H1 (cell line): ENCODE data around the gene MIPEP. TPM values are rescaled to one million over a fixed set of nuclear protein-coding genes. Genes with fewer than 3 reads are reported as not detected.

ENCODE experiments used
- CTCF ChIA-PET: fragments of 300-600 bp; sonication (Branson Sonifier 250); formaldehyde crosslinking; loops from one replicate; lab custom pipeline; 2021; ENCODE audit not compliant: partially characterized antibody; lab: Charles Lee
- POLR2A ChIA-PET: fragments of 300-600 bp; sonication (Branson Sonifier 250); formaldehyde crosslinking; loops from one replicate; lab custom pipeline; 2021; ENCODE audit warnings: inconsistent platforms; ENCODE audit not compliant: partially characterized antibody; lab: Charles Lee
- DNase-seq, 2 experiments: peaks; one replicate each; pipeline versions ENCODE4 v3.0.0 to v3.0.0-alpha.2; 2010 to 2022; ENCODE audit warnings: low spot score in 2 of 2, low read depth in 1 of 2, mixed read lengths in 1 of 2
- FAIRE-seq: peaks from 2 replicates; lab custom pipeline; 2011; peaks lifted over from hg19 to GRCh38; lab: Jason Lieb, UNC
- H2AFZ ChIP-seq: 2 replicates; pipeline ENCODE4 v1.8.1; 2012; ENCODE audit warnings: low read length, inconsistent platforms
- H2AK5ac ChIP-seq: 2 replicates; pipeline ENCODE4 v1.6.1; 2013; ENCODE audit warnings: low read depth, low read length
- H2BK120ac ChIP-seq: replicated peaks from 2 replicates; pipeline ENCODE3; 2013; ENCODE audit warnings: low read depth, low read length, inconsistent platforms
- H2BK12ac ChIP-seq: 2 replicates; pipeline ENCODE4 v1.6.1; 2013; ENCODE audit warnings: low read depth, low read length
- H2BK15ac ChIP-seq: 2 replicates; pipeline ENCODE4 v1.6.1; 2013; ENCODE audit warnings: low read length
- H2BK20ac ChIP-seq: 2 replicates; pipeline ENCODE4 v1.6.1; 2013; ENCODE audit warnings: low read length
- H2BK5ac ChIP-seq: 2 replicates; pipeline ENCODE4 v1.6.1; 2013; ENCODE audit warnings: low read depth, low read length
- H3K14ac ChIP-seq: 2 replicates; pipeline ENCODE4 v1.6.1; 2013; ENCODE audit warnings: inconsistent platforms; ENCODE audit not compliant: insufficient read length
- H3K18ac ChIP-seq: 2 replicates; pipeline ENCODE4 v1.6.1; 2013; ENCODE audit warnings: low read length; ENCODE audit errors: extremely low read depth
- H3K23ac ChIP-seq: 2 replicates; pipeline ENCODE4 v1.6.1; 2013; ENCODE audit warnings: inconsistent platforms; ENCODE audit not compliant: insufficient read length
- H3K23me2 ChIP-seq: 2 replicates; pipeline ENCODE4 v1.6.1; 2013; ENCODE audit warnings: low read depth, low read length
- H3K27ac ChIP-seq: 2 replicates; pipeline ENCODE4 v1.6.1; 2011; ENCODE audit warnings: low read depth, low read length, inconsistent platforms
- H3K27me3 ChIP-seq, 4 experiments: replicated peaks in 1 of 4; 1 replicate in 1 of 4; 2 replicates in 3 of 4; pipeline versions ENCODE4 v1.6.1 to v1.8.1; 2011 to 2013; ENCODE audit warnings: low read length in 3 of 4, mild to moderate bottlenecking in 3 of 4, inconsistent platforms in 2 of 4, mixed read lengths in 2 of 4, moderate library complexity in 1 of 4; ENCODE audit not compliant: control insufficient read depth in 3 of 4, insufficient read depth in 3 of 4; ENCODE audit errors: extremely low read depth in 1 of 4
- H3K36me3 ChIP-seq, 4 experiments: 2 replicates each; pipeline versions ENCODE4 v1.6.1 to v1.8.1; 2011 to 2013; ENCODE audit warnings: mild to moderate bottlenecking in 4 of 4, low read length in 3 of 4, moderate library complexity in 2 of 4, control low read depth in 1 of 4, inconsistent platforms in 1 of 4; ENCODE audit not compliant: insufficient read depth in 4 of 4, control insufficient read depth in 2 of 4
- H3K4ac ChIP-seq: replicated peaks from 2 replicates; pipeline ENCODE3; 2013; ENCODE audit warnings: low read length, low read depth, mixed read lengths, inconsistent platforms; ENCODE audit not compliant: insufficient read length
- H3K4me1 ChIP-seq, 4 experiments: replicated peaks in 1 of 4; 1 replicate in 1 of 4; 2 replicates in 3 of 4; pipeline versions ENCODE4 v1.6.1 to v1.8.1; 2011 to 2013; ENCODE audit warnings: low read length in 3 of 4, inconsistent platforms in 2 of 4, mixed read lengths in 1 of 4; ENCODE audit not compliant: insufficient read depth in 4 of 4, control insufficient read depth in 3 of 4
- H3K4me2 ChIP-seq, 2 experiments: 2 replicates each; pipeline versions ENCODE4 v1.6.1 to v1.8.1; 2011 to 2013; ENCODE audit warnings: low read depth in 2 of 2, low read length in 2 of 2, control low read depth in 1 of 2, inconsistent platforms in 1 of 2, mild to moderate bottlenecking in 1 of 2; ENCODE audit not compliant: insufficient read depth in 1 of 2
- H3K4me3 ChIP-seq, 4 experiments: fragments of 200-600, 300-600 bp in 1 of 4; sonication (generic), shearing (Covaris generic), sonication (Bioruptor Twin) in 1 of 4; 2 replicates each; pipeline versions ENCODE4 v1.5.1 to v1.8.1; 2011 to 2016; ENCODE audit warnings: low read length in 4 of 4, low read depth in 3 of 4, control low read depth in 2 of 4, inconsistent platforms in 2 of 4, mild to moderate bottlenecking in 2 of 4, mixed read lengths in 1 of 4, moderate library complexity in 1 of 4; ENCODE audit not compliant: insufficient read depth in 2 of 4; ENCODE audit errors: extremely low read depth in 1 of 4
- H3K56ac ChIP-seq: replicated peaks from 2 replicates; pipeline ENCODE3; 2013; ENCODE audit warnings: low read depth, mild to moderate bottlenecking, mixed read lengths, low read length, inconsistent platforms; ENCODE audit not compliant: insufficient read length
- H3K79me1 ChIP-seq: 2 replicates; pipeline ENCODE4 v1.6.1; 2013; ENCODE audit warnings: low read depth, low read length, control low read depth
- H3K79me2 ChIP-seq, 2 experiments: 2 replicates each; pipeline versions ENCODE4 v1.6.1 to v1.8.1; 2012 to 2013; ENCODE audit warnings: low read length in 2 of 2, mild to moderate bottlenecking in 2 of 2, inconsistent platforms in 1 of 2; ENCODE audit not compliant: insufficient read depth in 2 of 2, control insufficient read depth in 1 of 2
- H3K9ac ChIP-seq, 4 experiments: replicated peaks in 1 of 4; 1 replicate in 1 of 4; 2 replicates in 3 of 4; pipeline versions ENCODE4 v1.6.1 to v1.8.1; 2011 to 2013; ENCODE audit warnings: low read depth in 3 of 4, low read length in 3 of 4, control low read depth in 2 of 4, mild to moderate bottlenecking in 2 of 4, moderate library complexity in 2 of 4, inconsistent platforms in 1 of 4; ENCODE audit errors: extremely low read depth in 1 of 4
- H3K9me3 ChIP-seq, 2 experiments: 2 replicates each; pipeline versions ENCODE4 v1.6.1 to v1.8.1; 2012 to 2013; ENCODE audit warnings: mild to moderate bottlenecking in 2 of 2, moderate library complexity in 2 of 2, control low read depth in 1 of 2, inconsistent platforms in 1 of 2, low read depth in 1 of 2, low read length in 1 of 2, mixed read lengths in 1 of 2; ENCODE audit not compliant: insufficient read depth in 2 of 2
- H4K20me1 ChIP-seq, 2 experiments: replicated peaks in 1 of 2; 2 replicates each; pipeline versions ENCODE3 to v1.8.1; 2011 to 2013; ENCODE audit warnings: inconsistent platforms in 2 of 2, low read length in 2 of 2, mild to moderate bottlenecking in 1 of 2; ENCODE audit not compliant: insufficient read depth in 2 of 2, control insufficient read depth in 1 of 2
- H4K5ac ChIP-seq: 2 replicates; pipeline ENCODE4 v1.6.1; 2013; ENCODE audit warnings: low read length, low read depth, mixed read lengths, inconsistent platforms; ENCODE audit not compliant: insufficient read length
- H4K8ac ChIP-seq: 2 replicates; pipeline ENCODE4 v1.8.0; 2013; ENCODE audit warnings: mild to moderate bottlenecking, moderate library complexity, low read length, inconsistent platforms; ENCODE audit not compliant: insufficient read depth; ENCODE audit errors: extremely low read depth
- H4K91ac ChIP-seq: replicated peaks from 2 replicates; pipeline ENCODE3; 2013; ENCODE audit warnings: low read length, mixed read lengths, inconsistent platforms; ENCODE audit not compliant: insufficient read length
- CBX8 ChIP-seq: fragments of 300-800, 300-1000 bp; sonication (generic); IDR thresholded peaks from 2 replicates; pipeline ENCODE4 v1.7.1; 2016; ENCODE audit warnings: low read depth, low read length, borderline replicate concordance
- CHD1 ChIP-seq: IDR thresholded peaks from 2 replicates; pipeline ENCODE4 v1.6.1; 2012; ENCODE audit warnings: low read depth, low read length, improper control_type of control experiment
- JUND ChIP-seq: IDR thresholded peaks from 2 replicates; pipeline ENCODE4 v1.6.1; 2011; ENCODE audit warnings: mild to moderate bottlenecking, improper control_type of control experiment, low read length
- KDM1A ChIP-seq: fragments of 200-600, 300-600 bp; sonication (generic); IDR thresholded peaks from 2 replicates; pipeline ENCODE4 v1.7.1; 2016; ENCODE audit warnings: mild to moderate bottlenecking, low read length, borderline replicate concordance
- POLR2AphosphoS5 ChIP-seq: IDR thresholded peaks from 2 replicates; pipeline ENCODE4 v1.6.1; 2011; ENCODE audit warnings: low read depth, low read length
- SP1 ChIP-seq: IDR thresholded peaks from 2 replicates; pipeline ENCODE4 v1.6.1; 2011; ENCODE audit warnings: low read depth, low read length
- SP4 ChIP-seq: IDR thresholded peaks from 2 replicates; pipeline ENCODE4 v1.6.1; 2012; ENCODE audit warnings: low read length, inconsistent platforms
- TAF1 ChIP-seq: IDR thresholded peaks from 2 replicates; pipeline ENCODE4 v1.6.1; 2011; ENCODE audit warnings: mild to moderate bottlenecking, low read depth, low read length
- TAF7 ChIP-seq: optimal IDR thresholded peaks from 2 replicates; pipeline ENCODE3; 2011; ENCODE audit warnings: low read depth, mild to moderate bottlenecking, inconsistent platforms, low read length, moderate library complexity, borderline replicate concordance
- ZNF274 ChIP-seq: IDR thresholded peaks from 2 replicates; pipeline ENCODE4 v1.7.0; 2012; ENCODE audit warnings: low read length, borderline replicate concordance; ENCODE audit errors: extremely low read depth
- WGBS, 2 experiments: shearing (Covaris generic) in 1 of 2; methylation state at CpG; one replicate each; pipeline versions ENCODE4 v1.1.6 to v1.1.7; 2013 to 2015; ENCODE audit warnings: low lambda C conversion rate in 2 of 2, mixed read lengths in 2 of 2, inconsistent platforms in 1 of 2, low coverage in 1 of 2, missing lambda C conversion rate in 1 of 2; ENCODE audit not compliant: insufficient replicate concordance in 2 of 2, insufficient coverage in 1 of 2, insufficient read length in 1 of 2; ENCODE audit errors: extremely low coverage in 1 of 2, missing lambda C conversion rate in 1 of 2; 5-methylcytosine and 5-hydroxymethylcytosine counted together
- polyA plus RNA-seq, 7 experiments: library from polyadenylated mRNA; depleted of rRNA in 3 of 7; stranded (reverse) in 5 of 7; unstranded in 2 of 7; fragments of >200 nt in 5 of 7; fragments of 200-250 nt in 2 of 7; gene quantifications; 1 replicate in 5 of 7; 2 replicates in 1 of 7; 4 replicates in 1 of 7; pipeline versions ENCODE4 v1.2.1 to v1.2.3, GENCODE V29; 2011 to 2013; ENCODE audit warnings: missing spikeins in 2 of 7, mixed read lengths in 2 of 7
- total RNA-seq: library from RNA; stranded (reverse); fragmentation: NEBNext Ultra II Directional; extraction: Animal tissue kit (Norgen Biotek cat#: 25700); gene quantifications from 2 replicates; pipeline ENCODE4 v1.2.1, GENCODE V29; 2021
- TF ChIP-seq, protein P1 (sequence below), 3 experiments: IDR thresholded peaks; 1 replicate in 2 of 3; 2 replicates in 1 of 3; pipeline versions ENCODE4 v1.5.1 to v1.6.1; 2011; ENCODE audit warnings: low read length in 3 of 3, mild to moderate bottlenecking in 3 of 3, inconsistent platforms in 2 of 3, low read depth in 1 of 3, moderate library complexity in 1 of 3; ENCODE audit not compliant: insufficient read depth in 1 of 3; ENCODE audit errors: control extremely low read depth in 1 of 3

The MIPEP gene
- total and polyA plus RNA-seq, 2 of the 8 experiments (the other 6 are each of a cell fraction or from before 2014, with no cell fraction given) = 24.0 to 24.2 TPM

DNA sequence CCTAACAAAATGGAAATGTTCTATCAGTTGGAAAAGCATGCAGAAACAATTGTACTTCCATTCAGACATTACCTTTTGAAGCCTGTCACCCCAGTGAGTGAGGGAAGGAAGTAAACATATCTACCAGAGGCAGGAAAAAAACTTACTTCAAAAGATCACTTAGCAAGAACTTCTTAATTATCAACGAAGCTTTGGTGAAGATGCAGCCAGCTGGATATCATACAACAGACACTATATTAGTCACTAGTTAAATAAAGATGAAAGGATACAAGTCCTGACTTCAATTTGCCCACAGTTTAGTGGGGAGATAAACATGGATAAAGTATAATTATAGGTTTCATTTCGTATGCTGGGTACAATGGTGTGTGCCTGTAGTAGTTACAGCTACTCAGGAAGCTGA lies 170.2 kb downstream of the MIPEP start:
- Histone ChIP-seq H2AFZ (no peak overlapping the region), H4K20me1 (peaks cover 0 to 1% of the 10 kb centered on the region in 2 experiments), H4K91ac (no peak overlapping the region), H3K36me3 (no peaks in the 10 kb centered on the region), H3K79me1 (no peaks in the 10 kb centered on the region), H3K27ac (no peak overlapping the region), H2BK15ac (no peak overlapping the region), H2BK120ac (no peak overlapping the region), H3K4me1 (no peaks in the 10 kb centered on the region; a peak in 1 of 7 replicates), H3K9ac (no peak overlapping the region), H3K79me2 (no peaks in the 10 kb centered on the region), H2AK5ac (no peak overlapping the region), H3K14ac (no peak overlapping the region), H2BK20ac (no peak overlapping the region), H3K4me2 (no peak overlapping the region), H2BK5ac (no peak overlapping the region), H3K56ac (no peak overlapping the region), H3K23ac (no peak overlapping the region), H4K5ac (no peak overlapping the region), H2BK12ac (no peak overlapping the region), H3K4ac (no peak overlapping the region)
- CTCF ChIA-PET = interaction anchor here (0.6 to 1.8 kb wide), 3 partner anchors 10 to 152 kb away, joined by 3 to 8 read pairs (median 3); no protein-coding TSS in a partner anchor
- no peak for DNase-seq
- no peak for TF ChIP-seq TAF7
- no peak for TF ChIP-seq CBX8
- TF ChIP-seq, protein P1, sequence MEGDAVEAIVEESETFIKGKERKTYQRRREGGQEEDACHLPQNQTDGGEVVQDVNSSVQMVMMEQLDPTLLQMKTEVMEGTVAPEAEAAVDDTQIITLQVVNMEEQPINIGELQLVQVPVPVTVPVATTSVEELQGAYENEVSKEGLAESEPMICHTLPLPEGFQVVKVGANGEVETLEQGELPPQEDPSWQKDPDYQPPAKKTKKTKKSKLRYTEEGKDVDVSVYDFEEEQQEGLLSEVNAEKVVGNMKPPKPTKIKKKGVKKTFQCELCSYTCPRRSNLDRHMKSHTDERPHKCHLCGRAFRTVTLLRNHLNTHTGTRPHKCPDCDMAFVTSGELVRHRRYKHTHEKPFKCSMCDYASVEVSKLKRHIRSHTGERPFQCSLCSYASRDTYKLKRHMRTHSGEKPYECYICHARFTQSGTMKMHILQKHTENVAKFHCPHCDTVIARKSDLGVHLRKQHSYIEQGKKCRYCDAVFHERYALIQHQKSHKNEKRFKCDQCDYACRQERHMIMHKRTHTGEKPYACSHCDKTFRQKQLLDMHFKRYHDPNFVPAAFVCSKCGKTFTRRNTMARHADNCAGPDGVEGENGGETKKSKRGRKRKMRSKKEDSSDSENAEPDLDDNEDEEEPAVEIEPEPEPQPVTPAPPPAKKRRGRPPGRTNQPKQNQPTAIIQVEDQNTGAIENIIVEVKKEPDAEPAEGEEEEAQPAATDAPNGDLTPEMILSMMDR (IDR thresholded peaks at IDR 0.05; ENCODE audit: control extremely low read depth in 1 of 3, insufficient read depth in 1 of 3, low read depth in 1 of 3, low read length in 3 of 3) = no peak
- no peak for TF ChIP-seq JUND
- TF ChIP-seq SP1 = no peak
- TF ChIP-seq TAF1 = no peak
- TF ChIP-seq SP4 = no peak
- TF ChIP-seq ZNF274 = no peak
- no peak for TF ChIP-seq POLR2AphosphoS5
- TF ChIP-seq CHD1 = no peak
- TF ChIP-seq KDM1A = no peak
- TF ChIP-seq, all 59 proteins: peak for 0
- POLR2A ChIA-PET = no interaction called here
- Histone ChIP-seq H3K18ac (no peak overlapping the region), H3K9me3 (no peaks in the 10 kb centered on the region), H3K4me3 (no peak overlapping the region), H3K27me3 (no peaks in the 10 kb centered on the region), H3K23me2 (no peaks in the 10 kb centered on the region), H4K8ac (no peak overlapping the region)
- no peak for FAIRE-seq
- 90% methylated on average over 2 of the region's 2 CpGs; no CpG with 5 or more reads in 1 of the 2 experiments for WGBS, 2 experiments
